Activated CD8-positive, alpha-beta memory T cell treated with anti-CD3 and anti-CD28 coated beads for 4 hours (primary cell): ENCODE measurements around the gene RSAD1.

Experiments
- DNase-seq, 2 donors: peaks; one replicate each; pipeline ENCODE4 v3.0.0-alpha.2; 2020; ENCODE audit warnings: low read depth in 2 of 2

Gene RSAD1

DNA sequence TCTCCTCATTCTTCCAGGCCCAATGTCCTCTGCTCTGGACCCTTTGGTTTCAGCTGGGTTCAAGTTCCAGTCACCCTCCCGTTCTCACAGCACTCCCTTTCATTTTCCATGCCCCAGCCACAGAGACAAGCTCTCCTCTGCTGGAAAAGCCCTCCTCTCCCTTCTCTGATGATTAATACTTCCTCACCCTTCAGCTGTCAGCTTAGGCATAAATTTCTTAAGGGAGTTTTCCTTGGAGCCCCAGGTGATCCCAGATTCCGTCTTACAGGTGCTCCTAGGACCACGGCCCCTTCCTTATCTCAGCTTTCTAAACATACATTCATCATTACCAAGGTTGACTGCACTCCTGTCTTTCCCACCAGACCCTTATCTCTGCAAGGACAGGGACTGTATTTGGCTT is 20.4 kb upstream of the RSAD1 start:
- no peak for DNase-seq

DNA sequence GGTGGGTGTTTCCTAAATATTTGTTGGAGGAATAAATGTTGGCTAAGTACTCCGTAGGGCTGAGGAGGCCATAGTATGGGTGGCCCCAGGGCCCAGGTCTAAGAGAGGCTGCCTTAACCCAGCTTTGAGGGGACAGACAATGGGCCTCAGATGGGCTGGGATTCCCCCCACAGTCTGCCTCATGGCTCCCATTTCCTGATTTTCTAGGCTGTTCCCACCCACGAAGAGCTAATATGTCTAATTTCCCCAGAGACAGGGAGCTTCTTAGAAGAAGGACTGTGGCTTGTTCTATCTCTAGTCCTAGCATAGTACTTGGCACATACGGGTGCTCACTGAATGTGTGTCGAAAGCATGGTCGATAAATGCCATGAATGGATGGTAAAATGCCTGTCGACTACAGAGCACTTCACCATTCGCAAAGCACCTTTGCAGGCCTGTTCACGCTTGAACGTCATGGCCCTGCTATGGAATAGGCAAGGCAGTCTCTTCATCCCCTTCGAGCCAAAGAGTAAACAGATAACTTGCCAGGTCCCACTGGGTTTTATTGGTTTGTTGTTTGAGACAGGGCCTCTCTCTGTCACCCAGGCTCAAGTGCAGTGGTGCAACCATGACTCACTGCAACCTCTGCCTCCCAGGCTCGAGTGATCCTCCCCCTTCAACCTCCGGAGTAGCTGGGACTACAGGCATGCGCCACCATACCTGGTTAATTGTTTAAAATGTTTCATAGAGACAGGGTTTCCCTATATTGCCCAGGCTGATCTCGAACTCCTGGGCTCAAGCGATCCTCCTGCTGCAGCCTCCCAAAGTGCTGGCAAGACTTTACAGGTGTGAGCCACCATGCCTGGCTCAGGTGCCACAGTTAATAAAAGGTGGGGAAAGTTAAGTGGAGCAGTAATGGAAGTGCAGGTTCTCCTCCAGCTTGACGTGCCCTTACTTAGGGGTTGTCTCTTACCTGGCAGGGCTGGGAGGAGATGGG is 19.7 kb upstream of the RSAD1 start:
- no peak for DNase-seq

DNA sequence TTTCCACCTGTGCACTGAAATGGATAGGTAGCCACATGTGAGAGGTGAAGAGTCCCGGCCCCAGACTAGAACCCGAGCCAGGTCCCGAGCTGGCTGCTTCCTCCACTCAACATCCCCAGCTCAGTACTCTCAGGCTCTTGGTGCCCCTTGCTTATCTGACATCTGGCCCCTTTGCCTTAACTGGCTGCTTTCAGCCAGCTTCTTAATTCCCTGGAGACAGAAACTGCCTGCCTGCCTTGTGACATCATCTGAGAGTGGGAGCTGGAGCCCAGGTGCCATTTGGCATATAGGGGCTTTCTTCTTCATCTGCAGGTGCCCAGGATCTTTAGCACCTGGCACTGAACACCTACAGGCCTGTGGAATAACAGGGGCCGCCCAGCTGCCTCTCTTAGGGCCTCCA is 18.9 kb upstream of the RSAD1 start:
- no peak for DNase-seq

DNA sequence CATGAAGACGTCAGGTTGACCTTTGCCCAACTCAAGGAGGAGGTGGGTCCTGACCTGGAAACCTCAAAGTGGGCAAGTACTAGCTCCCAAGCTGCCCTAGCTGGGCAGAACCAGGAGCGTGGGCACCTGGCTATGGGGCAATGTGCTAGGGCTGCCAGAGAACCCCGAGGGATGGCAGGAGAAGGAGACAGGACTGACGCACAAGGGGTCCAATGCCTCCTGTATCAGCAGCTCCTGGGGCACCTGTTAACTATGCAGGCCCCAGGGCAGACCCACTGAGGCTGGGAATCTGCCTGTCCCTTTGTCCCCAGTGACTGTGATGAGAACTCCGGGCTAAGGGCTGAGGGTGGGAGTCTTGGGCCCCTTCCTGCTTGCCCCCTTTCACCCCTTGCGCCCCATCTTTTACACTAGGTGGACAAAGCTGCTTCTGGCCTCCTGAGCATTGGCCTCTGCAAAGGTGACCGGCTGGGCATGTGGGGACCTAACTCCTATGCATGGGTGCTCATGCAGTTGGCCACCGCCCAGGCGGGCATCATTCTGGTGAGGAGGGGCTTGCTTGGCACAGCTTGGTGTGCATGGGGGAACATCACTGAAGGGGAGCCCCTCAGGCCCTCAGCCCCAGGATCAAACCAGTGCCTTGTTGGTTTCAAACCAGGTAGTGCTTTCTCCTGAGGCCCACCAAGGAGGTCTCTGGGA is 17.7 kb upstream of the RSAD1 start:
- DNase-seq, result no peak

DNA sequence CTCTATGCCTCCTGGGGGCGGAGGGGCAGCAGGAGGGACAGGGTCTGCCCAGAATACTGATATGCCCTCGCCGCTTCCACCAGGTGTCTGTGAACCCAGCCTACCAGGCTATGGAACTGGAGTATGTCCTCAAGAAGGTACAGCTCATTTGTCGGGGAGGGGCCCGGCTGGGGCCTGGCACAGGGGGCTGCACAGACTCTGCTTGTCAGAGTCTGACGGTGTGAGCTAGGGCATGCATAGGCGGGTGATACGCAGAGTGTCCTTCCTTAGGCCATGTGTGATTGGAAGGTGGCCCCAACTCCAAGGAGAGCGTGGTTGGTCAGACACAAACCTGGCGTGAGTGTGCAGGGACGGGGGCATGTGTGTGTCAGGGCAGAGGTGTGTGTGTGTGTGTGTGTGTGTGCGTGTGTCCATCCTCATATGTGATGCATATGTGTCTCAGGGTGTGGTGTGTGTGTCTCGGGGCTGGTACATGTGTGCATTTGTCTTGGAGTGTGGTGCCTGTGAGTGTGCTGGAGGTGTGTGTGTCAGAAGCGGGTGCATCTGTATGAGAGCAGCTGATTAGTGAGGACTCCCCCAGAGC is 17.0 kb upstream of the RSAD1 start:
- no peak for DNase-seq

DNA sequence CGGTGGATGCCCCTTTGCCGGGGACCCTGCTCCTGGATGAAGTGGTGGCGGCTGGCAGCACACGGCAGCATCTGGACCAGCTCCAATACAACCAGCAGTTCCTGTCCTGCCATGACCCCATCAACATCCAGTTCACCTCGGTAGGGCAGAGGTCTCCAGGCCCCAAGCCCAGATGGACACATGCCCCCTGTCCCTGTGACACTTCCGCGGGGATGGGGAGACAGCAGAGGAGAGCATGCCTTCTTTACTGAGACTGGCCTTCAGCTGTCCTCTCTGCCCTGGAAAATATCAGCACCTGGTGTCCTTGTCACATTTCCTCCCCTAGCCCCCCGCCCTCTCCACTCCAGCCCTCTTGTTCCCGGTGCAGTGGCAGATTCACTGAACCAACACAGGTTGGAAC is 16.2 kb upstream of the RSAD1 start:
- no peak for DNase-seq

DNA sequence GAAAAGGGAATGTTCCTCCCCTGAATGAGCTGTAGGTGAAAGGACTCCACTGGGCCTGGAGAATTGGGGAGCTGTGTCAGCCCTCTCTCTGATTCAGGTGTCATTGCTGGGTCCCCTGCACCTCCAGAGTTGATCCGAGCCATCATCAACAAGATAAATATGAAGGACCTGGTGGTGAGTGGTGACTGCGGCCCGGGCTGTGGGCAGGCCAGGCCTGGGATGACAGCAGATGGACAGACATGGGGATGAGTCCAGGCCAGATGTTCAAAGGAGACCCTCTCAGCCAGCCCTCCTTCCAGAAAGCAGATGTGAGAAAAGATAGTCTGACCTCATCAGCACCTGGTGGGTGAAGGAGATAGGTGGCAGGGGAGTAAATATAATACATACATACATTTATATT is 14.5 kb upstream of the RSAD1 start:
- DNase-seq, result no peak

DNA sequence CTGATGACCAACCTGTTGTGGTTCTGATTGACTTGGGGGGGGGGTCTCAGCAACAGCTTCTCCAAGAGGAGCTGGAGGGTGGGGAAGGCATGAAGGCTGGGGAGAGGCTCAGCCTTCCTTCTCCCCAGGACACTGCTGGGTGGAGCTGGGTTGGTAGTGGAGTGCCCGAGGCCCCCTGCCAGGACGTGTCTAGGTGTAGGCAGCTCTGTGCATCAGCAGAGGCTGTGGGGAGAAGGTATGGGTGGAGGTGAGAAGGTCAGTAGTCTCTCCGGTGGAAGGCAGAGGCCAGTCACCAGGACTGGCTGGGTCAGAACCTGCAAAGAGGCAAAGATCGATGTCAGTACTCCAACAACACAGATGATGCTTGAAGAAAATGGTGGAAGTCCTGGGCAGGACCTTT is 13.9 kb upstream of the RSAD1 start:
- DNase-seq, result no peak

DNA sequence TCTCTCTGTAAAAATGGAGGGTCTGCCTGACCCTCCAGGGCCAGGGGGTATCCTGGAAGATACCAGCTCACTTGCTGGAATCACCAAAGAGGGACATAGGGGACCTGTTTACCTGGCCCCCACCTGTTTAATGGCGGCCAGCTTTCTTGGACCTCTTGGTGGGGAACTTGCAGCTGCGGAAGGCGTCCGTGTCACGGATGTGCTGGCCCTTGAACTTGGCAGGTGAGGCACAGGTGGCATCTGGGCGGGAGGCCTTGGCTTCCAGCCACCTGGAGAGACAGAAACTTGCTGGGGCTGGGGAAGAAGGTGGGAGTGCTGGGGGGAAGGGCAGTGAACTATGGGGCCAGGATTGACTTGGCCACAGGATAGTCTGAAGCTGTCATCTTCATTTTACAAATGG is 13.5 kb upstream of the RSAD1 start:
- no peak for DNase-seq

DNA sequence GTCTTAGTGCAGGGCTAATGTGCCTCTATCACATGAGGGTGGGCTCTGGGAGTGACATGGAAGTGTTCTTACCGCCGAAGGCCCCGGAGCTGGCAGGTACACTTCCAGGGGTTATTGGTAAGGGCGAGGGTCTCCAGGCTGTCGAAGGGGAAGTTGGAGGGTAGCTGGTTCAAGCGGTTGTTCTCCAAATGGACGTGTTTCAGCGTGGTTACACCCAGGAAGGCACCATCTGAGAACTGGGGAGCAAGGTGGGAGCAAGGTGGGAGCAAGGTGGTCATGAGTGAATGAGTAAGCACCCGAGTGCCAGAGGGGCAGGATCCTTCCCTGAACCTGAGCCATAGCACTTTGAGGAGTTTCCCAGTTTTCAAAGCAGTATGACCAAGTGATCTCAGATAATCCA is 13.0 kb upstream of the RSAD1 start:
- no peak for DNase-seq

DNA sequence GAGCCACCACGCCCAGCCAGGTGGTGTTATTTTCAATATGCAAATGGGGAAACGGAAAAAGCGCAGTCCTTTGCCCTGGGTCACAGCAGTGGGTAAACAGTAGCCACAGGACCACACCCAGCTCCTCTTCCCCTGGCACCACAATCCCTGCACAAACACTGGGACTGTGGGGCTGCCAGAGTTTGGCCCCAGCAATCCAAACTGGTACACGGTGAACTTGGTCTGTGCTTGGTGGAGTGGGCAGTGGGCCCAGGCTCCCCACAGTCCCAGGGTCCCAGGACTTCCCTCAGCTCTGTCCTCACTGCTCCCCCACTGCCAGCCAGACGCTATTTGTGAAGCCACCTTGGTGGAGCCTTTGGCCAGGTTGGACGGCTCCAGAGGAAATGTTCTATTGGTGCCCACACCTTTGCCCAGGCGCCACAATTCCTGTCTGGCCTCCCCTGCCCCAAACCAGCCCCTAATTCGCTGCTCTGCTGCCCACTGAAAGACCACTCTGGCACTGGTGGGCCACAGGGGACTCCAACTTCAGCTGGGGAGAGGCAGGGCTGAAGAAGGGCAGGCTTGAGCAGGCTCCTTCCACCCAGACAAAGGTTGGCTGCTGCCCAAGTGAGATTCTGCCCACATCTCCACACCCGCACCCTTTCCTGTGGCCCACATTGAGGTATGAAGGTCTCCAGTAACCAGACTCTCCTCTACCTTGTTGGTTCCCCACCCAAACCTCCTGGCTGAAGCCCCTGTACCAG is 12.1 kb upstream of the RSAD1 start:
- no peak for DNase-seq

DNA sequence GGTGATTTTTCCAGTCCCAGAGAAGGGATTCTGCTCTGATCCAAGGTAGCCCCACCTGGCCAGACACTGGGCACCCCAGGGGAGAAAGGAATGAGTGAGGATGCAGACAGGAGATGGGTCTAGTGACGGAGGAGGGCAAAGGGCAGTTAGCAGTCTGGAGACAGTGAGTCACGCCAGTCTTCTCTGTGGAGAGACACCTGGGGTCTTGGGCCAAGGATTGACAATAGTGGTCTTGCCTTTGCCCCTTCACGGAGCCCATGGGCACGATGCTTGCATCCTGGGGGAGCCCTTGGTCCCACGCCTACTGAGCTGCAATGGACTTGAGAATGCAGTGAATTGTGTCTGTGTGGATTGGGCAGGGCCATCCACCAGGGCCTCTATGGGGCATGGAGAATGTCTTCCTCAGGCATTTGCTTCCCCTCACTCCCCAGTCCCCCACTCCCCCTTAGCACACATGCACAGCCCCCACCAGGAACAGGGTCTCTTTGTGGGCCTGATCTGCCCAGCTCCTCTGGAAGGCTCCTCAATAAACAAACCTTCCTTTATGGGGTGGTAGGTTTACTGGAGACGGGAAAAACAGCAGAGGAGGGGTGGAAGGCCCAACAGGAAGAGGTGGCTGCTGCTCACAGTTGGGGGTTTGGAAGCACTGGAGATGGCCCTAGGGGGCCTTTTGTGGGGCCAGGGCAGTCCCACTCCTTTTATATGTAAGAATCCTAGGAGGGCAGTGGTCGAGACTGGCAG is 11.4 kb upstream of the RSAD1 start:
- no peak for DNase-seq

DNA sequence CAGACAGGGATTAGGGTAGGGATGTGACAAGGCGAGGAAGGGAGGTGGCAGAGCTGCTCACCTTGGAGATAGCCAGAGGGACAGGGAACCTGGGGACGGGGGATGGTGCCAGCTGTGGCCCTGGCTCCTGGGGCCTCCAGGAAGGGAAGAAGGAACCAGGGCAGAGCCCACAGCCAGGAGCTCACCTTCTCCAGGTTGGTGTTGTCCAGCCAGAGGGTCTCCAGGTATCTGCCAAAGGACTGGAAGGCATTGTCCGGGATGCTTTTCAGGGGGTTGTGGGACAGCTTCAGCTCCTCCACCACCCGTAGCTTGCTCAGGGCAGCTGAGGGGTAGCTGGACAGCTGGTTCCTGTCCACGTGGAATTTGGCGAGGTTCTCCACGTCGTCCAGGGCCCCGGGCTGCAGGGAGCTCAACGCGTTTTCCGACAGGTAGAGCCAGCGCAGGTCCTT is 10.8 kb upstream of the RSAD1 start:
- DNase-seq, result no peak

DNA sequence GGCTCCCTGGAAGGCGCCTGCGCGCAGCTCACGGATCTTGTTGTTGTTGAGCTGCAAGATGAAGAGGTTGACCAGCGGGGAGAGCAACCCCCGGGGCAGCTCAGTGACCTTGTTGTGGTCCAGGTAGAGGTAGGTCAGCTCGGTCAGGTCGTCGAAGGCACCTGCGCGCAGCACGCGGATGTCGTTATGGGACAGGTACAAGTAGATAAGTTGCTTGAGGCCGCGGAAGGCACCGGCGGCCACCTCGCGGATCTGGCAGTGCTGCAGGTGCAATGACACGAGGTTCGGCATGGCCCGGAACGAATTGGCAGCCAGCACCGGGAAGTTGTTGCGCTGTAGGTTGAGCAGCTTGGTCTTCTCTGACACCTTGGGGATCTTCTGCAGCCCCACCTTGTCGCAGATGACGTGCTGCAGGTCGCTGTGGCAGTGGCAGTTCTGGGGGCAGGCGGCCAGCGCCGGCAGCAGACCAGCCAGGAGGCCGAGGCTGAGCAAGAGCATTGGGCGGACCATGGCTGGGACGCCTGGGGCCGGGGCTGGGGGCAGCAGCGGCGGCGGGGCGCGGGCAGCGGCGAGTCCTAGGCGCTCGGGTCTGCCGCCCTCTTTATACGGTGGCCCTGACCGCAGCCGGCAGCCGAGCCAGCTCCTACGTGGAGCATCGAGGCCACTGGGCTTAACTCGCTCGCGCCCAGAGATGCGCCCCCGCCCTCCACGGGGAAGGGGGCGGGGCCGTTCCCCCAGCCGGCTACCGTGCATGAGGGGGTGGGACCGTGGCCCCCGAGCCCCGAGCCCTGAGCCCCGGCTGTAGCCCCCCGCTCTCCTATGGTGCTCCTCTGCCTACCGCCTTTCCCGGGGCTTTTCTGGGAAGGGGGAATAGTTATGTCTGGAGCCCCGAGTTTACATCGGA is 10.1 kb upstream of the RSAD1 start, which contains the start of gene CHAD:
CHAD (minus strand) TSS at position 577 of the 904 bp plus-strand sequence; CDS start at position 510, 67 bp downstream.
- no peak for DNase-seq

DNA sequence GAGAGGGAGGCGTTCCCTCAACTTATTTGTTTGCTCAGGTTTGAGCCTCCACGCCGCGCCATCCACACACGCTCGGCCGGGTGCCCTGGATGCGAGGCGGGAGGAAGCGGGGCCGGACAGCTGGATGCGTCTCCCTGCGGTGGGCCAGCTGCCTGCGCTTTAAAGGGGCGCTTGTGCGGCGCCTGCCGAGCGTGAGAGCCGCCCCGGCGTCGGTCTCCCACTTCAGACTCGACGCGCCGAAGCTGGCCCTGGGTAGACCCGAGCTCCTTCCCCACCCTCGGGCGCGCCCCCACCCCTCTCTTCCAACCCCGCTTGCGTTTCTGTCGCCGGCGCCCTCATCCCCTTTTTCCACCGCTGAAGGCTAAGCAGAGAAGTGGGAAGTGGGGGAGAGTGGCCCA is 9.5 kb upstream of the RSAD1 start:
- no peak for DNase-seq

DNA sequence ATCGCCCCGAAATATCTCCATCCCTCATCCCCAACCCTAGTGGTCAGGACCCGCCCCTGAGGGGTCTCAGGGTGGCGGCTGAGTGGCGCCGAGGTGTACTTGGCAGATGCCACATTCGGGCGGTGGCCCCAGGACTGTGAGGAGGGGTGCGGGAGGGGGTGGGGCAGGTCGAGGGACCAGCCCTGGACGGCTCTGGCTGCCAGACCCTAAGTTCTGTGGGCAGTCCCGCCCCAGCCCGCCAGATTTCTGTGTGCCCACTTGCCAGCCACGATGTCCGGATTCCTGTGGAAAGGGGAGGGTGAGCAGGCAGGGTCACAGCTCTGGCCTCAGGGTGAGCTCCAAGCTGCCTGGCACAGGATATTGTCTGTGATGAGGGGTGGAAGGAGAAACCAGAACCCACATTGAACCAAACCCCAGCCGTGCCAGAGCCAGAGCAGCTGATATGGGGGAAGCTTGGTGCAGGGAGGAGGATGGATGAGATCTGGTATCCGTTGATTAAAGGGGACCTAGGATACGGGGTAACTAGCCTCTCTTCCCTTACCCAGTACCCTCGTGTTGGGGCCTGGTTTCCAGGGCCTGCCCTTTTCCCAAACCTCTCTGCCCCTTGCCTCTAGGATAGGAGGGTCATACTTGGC is 8.9 kb upstream of the RSAD1 start:
- DNase-seq, result no peak

DNA sequence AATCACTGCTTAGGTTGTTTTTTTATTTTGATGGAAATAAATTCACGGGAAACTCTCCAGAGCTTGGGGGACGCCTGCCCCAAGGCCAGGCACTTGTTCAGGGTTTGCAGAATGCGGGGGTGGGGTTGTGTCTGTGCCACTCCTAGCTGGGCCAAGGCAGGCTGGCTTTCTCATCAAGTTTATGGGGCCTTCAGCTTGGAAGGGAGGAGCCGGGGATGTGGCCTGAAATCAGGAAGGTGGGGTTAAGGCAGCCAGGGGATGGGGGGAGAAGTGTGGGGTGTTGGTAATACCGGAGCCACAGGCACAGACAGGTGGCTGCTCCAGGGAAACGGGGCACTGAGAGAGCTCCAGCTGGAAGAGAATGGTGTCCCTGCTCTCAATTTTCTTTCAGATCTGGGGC is 8.2 kb upstream of the RSAD1 start:
- no peak for DNase-seq

DNA sequence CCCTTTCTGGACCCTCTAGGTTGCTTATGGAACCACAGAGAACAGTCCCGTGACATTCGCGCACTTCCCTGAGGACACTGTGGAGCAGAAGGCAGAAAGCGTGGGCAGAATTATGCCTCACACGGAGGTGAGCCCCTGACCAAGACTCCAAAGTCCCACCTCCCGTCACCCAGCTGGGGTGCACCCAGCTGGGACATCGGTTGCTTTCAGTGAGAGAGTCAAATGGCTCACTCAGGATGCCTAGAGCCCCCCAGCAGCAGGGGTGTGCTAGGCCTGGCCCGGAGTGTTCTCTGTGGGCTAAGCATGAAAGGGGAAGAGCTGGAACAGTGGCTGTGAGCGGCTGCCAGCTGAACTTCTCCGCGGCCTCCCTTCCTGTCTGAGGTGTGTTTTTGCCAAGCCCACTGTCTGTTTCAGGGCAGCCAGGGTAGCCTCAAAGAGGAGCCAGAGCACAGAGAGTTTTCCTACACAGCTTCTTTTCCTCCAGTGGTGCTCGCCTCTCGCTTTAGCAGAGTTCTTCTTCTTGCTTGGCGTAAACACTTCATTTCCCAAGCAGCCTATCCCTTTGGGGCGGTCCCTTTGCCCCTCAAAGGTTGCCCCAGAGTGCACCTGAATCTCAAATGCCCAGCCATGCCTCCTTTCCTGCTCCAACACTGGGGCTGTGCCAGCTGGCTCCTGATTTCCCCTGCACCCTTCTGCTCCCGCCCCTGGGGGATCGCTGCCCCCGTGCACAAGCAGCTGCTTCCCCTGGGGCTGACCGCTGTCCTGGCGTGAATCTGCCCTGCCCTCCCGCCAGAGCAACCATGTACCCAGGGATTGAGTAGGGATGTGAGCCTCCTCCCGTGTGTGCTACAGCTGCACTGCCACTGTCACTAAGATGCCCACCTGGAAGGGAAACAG is 7.4 kb upstream of the RSAD1 start:
- DNase-seq, result no peak

DNA sequence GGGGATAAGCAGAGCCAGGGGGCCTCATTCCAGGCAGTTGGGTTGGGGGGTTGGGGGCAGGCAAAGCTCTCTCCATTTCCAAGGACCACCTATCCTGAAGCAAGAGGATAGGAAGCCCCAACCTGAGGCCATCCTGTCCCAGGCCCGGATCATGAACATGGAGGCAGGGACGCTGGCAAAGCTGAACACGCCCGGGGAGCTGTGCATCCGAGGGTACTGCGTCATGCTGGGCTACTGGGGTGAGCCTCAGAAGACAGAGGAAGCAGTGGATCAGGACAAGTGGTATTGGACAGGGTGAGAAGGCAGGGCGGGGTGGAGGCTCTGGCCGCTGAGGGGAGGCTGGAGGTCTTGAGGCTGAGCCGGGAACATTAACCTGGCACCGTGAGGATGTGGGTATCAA is 6.4 kb upstream of the RSAD1 start:
- DNase-seq, result no peak
